Esophagus muscularis mucosa (tissue), 4 donors: Measurements from ENCODE around the gene RNASE7. TPM values are rescaled to one million over a fixed set of nuclear protein-coding genes. Genes with fewer than 3 reads are reported as not detected.
"Not testable (repeated sequence)": the region's sequence is repeated elsewhere in the genome, so short reads cannot be mapped to it uniquely, and the experiment has no call there.

Source experiments
- DNase-seq: peaks from one replicate; pipeline ENCODE4 v3.0.0-alpha.2; 2017; ENCODE audit errors: extremely low spot score
- H3K27ac ChIP-seq, 4 donors: fragments of 200-600 bp; sonication (generic); replicated peaks in 1 of 4; 1 replicate in 3 of 4; 2 replicates in 1 of 4; pipeline ENCODE4 v1.5.1; 2016 to 2019; ENCODE audit warnings: mild to moderate bottlenecking in 1 of 4
- H3K27me3 ChIP-seq, 4 donors: fragments of 200-600 bp; sonication (generic); one replicate each; pipeline versions ENCODE4 v1.5.1 to v1.6.0; 2016 to 2019
- H3K36me3 ChIP-seq, 4 donors: fragments of 200-600 bp; sonication (generic); one replicate each; pipeline ENCODE4 v1.5.1; 2016 to 2019
- H3K4me1 ChIP-seq, 4 donors: fragments of 200-600 bp; sonication (generic); one replicate each; pipeline ENCODE4 v1.5.1; 2016 to 2019
- H3K4me3 ChIP-seq, 4 donors: fragments of 200-600 bp; sonication (generic); 1 replicate in 2 of 4; 2 replicates in 2 of 4; pipeline ENCODE4 v1.5.1; 2016 to 2019; ENCODE audit warnings: mild to moderate bottlenecking in 4 of 4, moderate library complexity in 1 of 4
- H3K9me3 ChIP-seq, 4 donors: fragments of 200-600 bp; sonication (generic); 1 replicate in 3 of 4; 2 replicates in 1 of 4; pipeline ENCODE4 v1.5.1; 2016 to 2019
- EP300 ChIP-seq: sonication (generic); formaldehyde crosslinking; IDR thresholded peaks from one replicate; pipeline ENCODE4 v1.6.1; 2017; ENCODE audit warnings: antibody characterized with exemption
- POLR2A ChIP-seq: fragments of 450-650 bp; IDR thresholded peaks from one replicate; pipeline ENCODE4 v1.6.1; 2017; ENCODE audit warnings: antibody characterized with exemption, moderate library complexity, mild to moderate bottlenecking, low read depth
- POLR2AphosphoS5 ChIP-seq, 2 donors: sonication (generic); formaldehyde crosslinking; IDR thresholded peaks; one replicate each; pipeline ENCODE4 v1.6.1; 2017; ENCODE audit warnings: antibody characterized with exemption in 2 of 2
- WGBS: methylation state at CpG from one replicate; pipeline ENCODE4 v1.1.5; 2018; 5-methylcytosine and 5-hydroxymethylcytosine counted together
- intact Hi-C: fragments of 100-400 bp; cut with DNase I; formaldehyde crosslinking; loops from one replicate; pipeline ENCODE4 v1.15.1; 2023
- total RNA-seq, 4 donors: library from RNA; depleted of rRNA; stranded (reverse); fragments of >200 nt; gene quantifications; one replicate each; pipeline versions ENCODE4 v1.1.0 to v1.2.1, GENCODE V29; 2016
- TF ChIP-seq, protein P1 (sequence below), 3 experiments: fragments of 200-600 bp in 2 of 3; fragments of 450-650 bp in 1 of 3; sonication (generic) in 2 of 3; IDR thresholded peaks; one replicate each; pipeline ENCODE4 v1.5.1; 2017 to 2019; ENCODE audit warnings: antibody characterized with exemption in 3 of 3, mild to moderate bottlenecking in 2 of 3, moderate library complexity in 1 of 3

Gene RNASE7
- total RNA-seq, 4 donors from 2014 or later = not detected

DNA sequence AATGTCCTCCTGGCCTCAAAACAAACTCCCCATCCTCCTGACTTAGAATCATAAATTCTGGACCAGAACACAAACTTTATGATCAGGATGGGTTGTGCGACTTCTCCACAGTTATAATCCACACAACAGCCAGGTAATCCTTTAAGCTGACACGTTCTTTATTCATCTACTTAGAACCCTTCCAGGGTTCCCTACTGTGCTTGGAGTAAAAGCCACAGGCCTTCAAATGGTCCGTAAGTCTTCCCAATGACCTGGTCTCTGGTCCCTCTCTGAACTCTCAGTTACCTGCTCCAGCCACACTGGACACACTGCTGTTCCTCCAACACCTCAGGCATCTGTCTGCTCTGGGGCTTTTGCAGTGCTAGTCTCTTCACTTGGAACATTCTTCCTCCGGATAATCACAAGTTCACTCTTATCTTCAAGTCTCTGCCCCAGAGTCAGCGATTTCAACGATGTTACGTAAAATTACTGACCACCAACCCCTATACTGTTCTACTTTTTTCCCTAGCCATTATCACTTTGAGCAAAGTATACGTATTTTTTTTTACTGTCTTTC is 1.7 kb upstream of the RNASE7 start:
- Histone ChIP-seq H3K36me3 (no peaks in the 10 kb centered on the region), H3K27me3 (no peaks in the 10 kb centered on the region), H3K4me1 (peaks cover 44 to 48% (median 45%) of the 10 kb centered on the region in 4 donors), H3K27ac (peak overlapping the region in 1 of 4 donors; percentile 74), H3K9me3 (no peaks in the 10 kb centered on the region), H3K4me3 (no peak overlapping the region)
- intact Hi-C loops = loop anchor here (1.0 to 10.0 kb wide), 2 partner anchors 26 to 186 kb away; no protein-coding TSS in a partner anchor
- WGBS = 79% methylated on average over 8 of the region's 8 CpGs
- TF ChIP-seq, protein P1, sequence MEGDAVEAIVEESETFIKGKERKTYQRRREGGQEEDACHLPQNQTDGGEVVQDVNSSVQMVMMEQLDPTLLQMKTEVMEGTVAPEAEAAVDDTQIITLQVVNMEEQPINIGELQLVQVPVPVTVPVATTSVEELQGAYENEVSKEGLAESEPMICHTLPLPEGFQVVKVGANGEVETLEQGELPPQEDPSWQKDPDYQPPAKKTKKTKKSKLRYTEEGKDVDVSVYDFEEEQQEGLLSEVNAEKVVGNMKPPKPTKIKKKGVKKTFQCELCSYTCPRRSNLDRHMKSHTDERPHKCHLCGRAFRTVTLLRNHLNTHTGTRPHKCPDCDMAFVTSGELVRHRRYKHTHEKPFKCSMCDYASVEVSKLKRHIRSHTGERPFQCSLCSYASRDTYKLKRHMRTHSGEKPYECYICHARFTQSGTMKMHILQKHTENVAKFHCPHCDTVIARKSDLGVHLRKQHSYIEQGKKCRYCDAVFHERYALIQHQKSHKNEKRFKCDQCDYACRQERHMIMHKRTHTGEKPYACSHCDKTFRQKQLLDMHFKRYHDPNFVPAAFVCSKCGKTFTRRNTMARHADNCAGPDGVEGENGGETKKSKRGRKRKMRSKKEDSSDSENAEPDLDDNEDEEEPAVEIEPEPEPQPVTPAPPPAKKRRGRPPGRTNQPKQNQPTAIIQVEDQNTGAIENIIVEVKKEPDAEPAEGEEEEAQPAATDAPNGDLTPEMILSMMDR (IDR thresholded peaks at IDR 0.05) = no peak
- TF ChIP-seq POLR2AphosphoS5 (IDR thresholded peaks at IDR 0.05) (no peak), EP300 (no peak), POLR2A (no peak)
- DNase-seq = no peak

DNA sequence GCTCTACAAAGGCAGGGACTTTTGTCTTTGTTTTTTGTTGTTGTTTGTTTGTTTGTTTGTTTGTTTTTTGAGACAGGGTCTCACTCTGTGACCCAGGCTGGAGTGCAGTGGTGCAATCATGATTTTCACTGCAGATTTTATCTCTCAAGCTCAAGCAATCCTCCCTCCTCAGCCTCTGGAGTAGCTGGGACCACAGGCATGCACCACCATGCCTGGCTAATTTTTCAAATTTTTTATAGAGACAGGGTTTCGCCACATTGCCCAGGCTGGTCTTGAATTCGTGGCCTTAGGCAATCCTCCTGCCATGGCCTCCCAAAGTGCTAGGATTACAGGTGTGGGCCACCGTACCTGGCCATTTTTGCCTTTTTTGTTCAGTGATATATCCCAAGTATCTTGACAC is 1.2 kb upstream of the RNASE7 start:
- DNase-seq = not testable (repeated sequence)
- intact Hi-C loops = loop anchor here (1.0 to 10.0 kb wide), 2 partner anchors 27 to 186 kb away; no protein-coding TSS in a partner anchor

DNA sequence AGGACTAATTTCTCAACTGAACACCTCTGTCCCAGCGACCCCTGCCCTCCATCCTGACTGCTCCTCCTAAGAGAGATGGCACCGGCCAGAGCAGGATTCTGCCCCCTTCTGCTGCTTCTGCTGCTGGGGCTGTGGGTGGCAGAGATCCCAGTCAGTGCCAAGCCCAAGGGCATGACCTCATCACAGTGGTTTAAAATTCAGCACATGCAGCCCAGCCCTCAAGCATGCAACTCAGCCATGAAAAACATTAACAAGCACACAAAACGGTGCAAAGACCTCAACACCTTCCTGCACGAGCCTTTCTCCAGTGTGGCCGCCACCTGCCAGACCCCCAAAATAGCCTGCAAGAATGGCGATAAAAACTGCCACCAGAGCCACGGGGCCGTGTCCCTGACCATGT is 756 bp downstream of the RNASE7 start:
- DNase-seq = no peak
- Histone ChIP-seq H3K27ac (no peak overlapping the region), H3K9me3 (no peaks in the 10 kb centered on the region), H3K27me3 (no peaks in the 10 kb centered on the region), H3K4me1 (peaks cover 46 to 53% (median 49%) of the 10 kb centered on the region in 4 donors), H3K36me3 (no peaks in the 10 kb centered on the region), H3K4me3 (no peak overlapping the region)
- 55% methylated on average over 8 of the region's 8 CpGs for WGBS
- intact Hi-C loops = loop anchor here (10.0 kb wide), 1 partner anchor 188 kb away; no protein-coding TSS in a partner anchor
- no peak for TF ChIP-seq POLR2A
- no peak for TF ChIP-seq POLR2AphosphoS5 (IDR thresholded peaks at IDR 0.05)
- TF ChIP-seq EP300 = no peak
- TF ChIP-seq, protein P1 (IDR thresholded peaks at IDR 0.05) = no peak

More for the DNA sequence above, 1.2 kb upstream of the RNASE7 start:
- 83% methylated on average over 3 of the region's 3 CpGs for WGBS
- H3K36me3 ChIP-seq, H3K9me3 ChIP-seq, H3K4me3 ChIP-seq, H3K27me3 ChIP-seq, H3K27ac ChIP-seq: not testable (repeated sequence)
- peaks cover 44 to 48% (median 45%) of the 10 kb centered on the region in 4 donors for H3K4me1 ChIP-seq

DNA sequence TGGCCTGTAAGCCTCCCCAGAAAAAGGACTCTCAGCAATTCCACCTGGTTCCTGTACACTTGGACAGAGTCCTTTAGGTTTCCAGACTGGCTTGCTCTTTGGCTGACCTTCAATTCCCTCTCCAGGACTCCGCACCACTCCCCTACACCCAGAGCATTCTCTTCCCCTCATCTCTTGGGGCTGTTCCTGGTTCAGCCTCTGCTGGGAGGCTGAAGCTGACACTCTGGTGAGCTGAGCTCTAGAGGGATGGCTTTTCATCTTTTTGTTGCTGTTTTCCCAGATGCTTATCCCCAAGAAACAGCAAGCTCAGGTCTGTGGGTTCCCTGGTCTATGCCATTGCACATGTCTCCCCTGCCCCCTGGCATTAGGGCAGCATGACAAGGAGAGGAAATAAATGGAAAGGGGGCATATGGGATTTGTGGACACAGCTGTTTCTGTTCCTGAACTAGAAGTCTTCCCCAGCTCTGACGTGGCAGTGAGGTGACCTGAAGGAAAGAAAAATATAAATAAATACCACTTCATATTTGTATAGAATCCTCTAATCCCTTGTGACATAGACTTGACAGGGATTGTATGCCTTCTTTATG is 1.3 kb downstream of the RNASE7 start:
- Histone ChIP-seq H3K36me3 (no peaks in the 10 kb centered on the region), H3K4me3 (no peak overlapping the region), H3K9me3 (no peaks in the 10 kb centered on the region), H3K27ac (no peak overlapping the region), H3K4me1 (peaks cover 40 to 53% (median 46%) of the 10 kb centered on the region in 4 donors), H3K27me3 (no peaks in the 10 kb centered on the region)
- WGBS = 44% methylated on average over 2 of the region's 2 CpGs
- TF ChIP-seq POLR2A (no peak), POLR2AphosphoS5 (IDR thresholded peaks at IDR 0.05) (no peak), EP300 (no peak)
- TF ChIP-seq, protein P1 (IDR thresholded peaks at IDR 0.05) = no peak
- no peak for DNase-seq
- intact Hi-C loops = loop anchor here (10.0 kb wide), 1 partner anchor 189 kb away; no protein-coding TSS in a partner anchor

DNA sequence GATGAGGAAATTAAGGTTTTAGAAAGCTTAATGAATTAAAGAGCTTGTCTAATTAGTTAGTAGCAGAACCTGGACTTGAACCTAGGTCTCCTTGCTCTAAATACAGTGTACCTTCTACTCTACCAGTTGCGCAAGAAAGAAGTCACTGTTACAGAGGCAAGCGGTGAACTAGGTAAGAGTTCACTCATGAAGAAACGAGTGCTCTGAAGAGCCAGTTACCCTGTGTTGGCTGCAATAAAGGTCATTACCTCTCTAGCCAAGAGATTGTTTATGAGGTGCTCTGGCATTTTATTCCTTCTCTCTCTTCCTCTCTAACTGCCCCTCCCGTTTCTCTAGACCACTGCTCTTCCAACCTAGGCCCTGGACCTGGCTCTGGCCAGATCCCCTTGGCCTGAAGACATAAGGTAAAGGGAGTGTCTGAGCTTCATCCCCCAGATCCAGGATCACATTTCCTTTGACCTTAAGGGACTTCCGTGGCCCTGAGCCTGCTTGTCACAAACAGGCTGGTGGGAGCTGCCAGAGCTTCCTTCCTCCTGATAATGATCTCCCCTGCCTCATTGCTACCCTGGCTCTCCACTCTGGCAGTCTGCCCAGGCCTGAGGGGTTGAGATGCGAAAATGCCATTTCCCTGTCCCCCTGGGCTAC is 1.9 kb downstream of the RNASE7 start:
- H3K4me1 ChIP-seq = peaks cover 34 to 50% (median 40%) of the 10 kb centered on the region in 4 donors
- intact Hi-C loops = loop anchor here (10.0 kb wide), 1 partner anchor 189 kb away; no protein-coding TSS in a partner anchor
- H3K4me3 ChIP-seq = no peak overlapping the region
- WGBS = 48% methylated on average over 6 of the region's 6 CpGs
- no peak overlapping the region for H3K27ac ChIP-seq
- no peaks in the 10 kb centered on the region for H3K27me3 ChIP-seq
- H3K36me3 ChIP-seq = no peaks in the 10 kb centered on the region
- no peaks in the 10 kb centered on the region for H3K9me3 ChIP-seq
- no peak for DNase-seq
- TF ChIP-seq EP300 (no peak), POLR2A (no peak), POLR2AphosphoS5 (IDR thresholded peaks at IDR 0.05) (no peak)
- TF ChIP-seq, protein P1 (IDR thresholded peaks at IDR 0.05) = no peak
